IMR-90 (cell line): ENCODE results near the gene SAMD1.

Experiments used
- BHLHE40 ChIP-seq: fragments of 150-350 bp; IDR thresholded peaks from 2 replicates; pipeline ENCODE4 v1.6.1; 2016; ENCODE audit warnings: mild to moderate bottlenecking, low read depth, low read length
- CTCF ChIP-seq: conservative IDR thresholded peaks from 2 replicates; pipeline ENCODE4 v1.5.1; 2012; ENCODE audit warnings: mild to moderate bottlenecking, low read depth, low read length, improper control_type of control experiment
- MAFK ChIP-seq: IDR thresholded peaks from 2 replicates; pipeline ENCODE4 v1.6.1; 2012; ENCODE audit warnings: low read depth, low read length, improper control_type of control experiment
- MAZ ChIP-seq: IDR thresholded peaks from 2 replicates; pipeline ENCODE4 v1.6.1; 2012; ENCODE audit warnings: low read depth, mild to moderate bottlenecking, low read length, improper control_type of control experiment, moderate library complexity, borderline replicate concordance
- MXI1 ChIP-seq: IDR thresholded peaks from 2 replicates; pipeline ENCODE4 v1.6.1; 2012; ENCODE audit warnings: low read depth, mild to moderate bottlenecking, low read length, moderate library complexity, borderline replicate concordance
- POLR2A ChIP-seq: IDR thresholded peaks from 2 replicates; pipeline ENCODE4 v1.6.1; 2012; ENCODE audit warnings: mild to moderate bottlenecking, low read depth, low read length
- RCOR1 ChIP-seq: IDR thresholded peaks from 2 replicates; pipeline ENCODE4 v1.6.1; 2012; ENCODE audit warnings: mild to moderate bottlenecking, low read length, improper control_type of control experiment; ENCODE audit not compliant: insufficient replicate concordance
- RFX5 ChIP-seq: IDR thresholded peaks from 2 replicates; pipeline ENCODE4 v1.8.0; 2012; ENCODE audit warnings: low read depth, mild to moderate bottlenecking, low read length, moderate library complexity
- SMC3 ChIP-seq: fragments of 150-350 bp; IDR thresholded peaks from 2 replicates; pipeline ENCODE4 v1.6.1; 2016; ENCODE audit warnings: low read depth, mild to moderate bottlenecking, antibody characterized with exemption, low read length, moderate library complexity
- USF2 ChIP-seq: fragments of 150-350 bp; IDR thresholded peaks from 2 replicates; pipeline ENCODE4 v1.6.1; 2017; ENCODE audit warnings: mild to moderate bottlenecking, antibody characterized with exemption, low read length, low read depth

GRCh38 chr19:14072535-14073260, 17.9 kb downstream of the SAMD1 start, which contains the start of gene MISP3:
- TF ChIP-seq CTCF: no peak
- TF ChIP-seq POLR2A: no peak
- no peak for TF ChIP-seq MAFK
- TF ChIP-seq RCOR1: no peak
- TF ChIP-seq USF2: no peak
- no peak for TF ChIP-seq SMC3
- no peak for TF ChIP-seq RFX5
- TF ChIP-seq BHLHE40: no peak
- TF ChIP-seq MAZ: no peak
- TF ChIP-seq MXI1: no peak
